T47D (cell line): ENCODE results near the gene ANKRD65.
"Not testable (repeated sequence)": the region's sequence is repeated elsewhere in the genome, so short reads cannot be mapped to it uniquely, and the experiment has no call there.

ENCODE experiments used
- DNase-seq, 2 experiments: peaks; one replicate each; pipeline versions ENCODE4 v3.0.0 to v3.0.0-alpha.2; 2011 to 2012; ENCODE audit warnings: low read depth in 1 of 2, low spot score in 1 of 2
- JUND ChIP-seq: IDR thresholded peaks from 2 replicates; pipeline ENCODE4 v1.6.1; 2012; ENCODE audit warnings: low read depth
- in situ Hi-C: cut with HindIII; loops from 2 replicates; pipeline ENCODE4 v1.10.0; 2016; ENCODE audit warnings: low sequenced_read_pairs, low pct_unique_long_range_greater_than_20kb

The ANKRD65 gene

GRCh38 chr1:1423245-1423597 is 2.1 kb upstream of the ANKRD65 start:
- DNase-seq, result no peak
- TF ChIP-seq JUND, result no peak
- in situ Hi-C loops, result no loop called here

- no peak for DNase-seq
- in situ Hi-C loops, result no loop called here
- no peak for TF ChIP-seq JUND
Measured at GRCh38 chr1:1422465-1423244, 1.6 kb upstream of the ANKRD65 start.

GRCh38 chr1:1421907-1422464 is 910 bp upstream of the ANKRD65 start:
- no peak for DNase-seq
- no peak for TF ChIP-seq JUND
- in situ Hi-C loops, result no loop called here

- no peak for DNase-seq
- in situ Hi-C loops, result no loop called here
- no peak for TF ChIP-seq JUND
Measured at GRCh38 chr1:1420654-1421141, 378 bp downstream of the ANKRD65 start.

GRCh38 chr1:1419813-1420653 is 1.0 kb downstream of the ANKRD65 start:
- no peak for DNase-seq
- TF ChIP-seq JUND, result no peak
- in situ Hi-C loops, result no loop called here

GRCh38 chr1:1419363-1419812 is 1.7 kb downstream of the ANKRD65 start:
- no peak for TF ChIP-seq JUND
- in situ Hi-C loops, result no loop called here
- DNase-seq, result no peak

GRCh38 chr1:1418464-1419362 is 2.4 kb downstream of the ANKRD65 start:
- in situ Hi-C loops, result no loop called here
- TF ChIP-seq JUND, result no peak
- no peak for DNase-seq

GRCh38 chr1:1417825-1418463 is 3.1 kb downstream of the ANKRD65 start:
- DNase-seq, in situ Hi-C loops: not testable (repeated sequence)

GRCh38 chr1:1417396-1417795 is 3.7 kb downstream of the ANKRD65 start:
- in situ Hi-C loops, DNase-seq: not testable (repeated sequence)

GRCh38 chr1:1415751-1416150 is 5.3 kb downstream of the ANKRD65 start:
- no peak for DNase-seq
- TF ChIP-seq JUND, result no peak
- in situ Hi-C loops, result no loop called here

- DNase-seq, in situ Hi-C loops: not testable (repeated sequence)
Measured at GRCh38 chr1:1412311-1412902, 8.7 kb downstream of the ANKRD65 start.

GRCh38 chr1:1411626-1412025 is 9.4 kb downstream of the ANKRD65 start:
- in situ Hi-C loops, result no loop called here
- no peak for DNase-seq
- TF ChIP-seq JUND, result no peak

- in situ Hi-C loops, result not testable (repeated sequence)
Measured at GRCh38 chr1:1410238-1410637, 10.8 kb downstream of the ANKRD65 start.

More at GRCh38 chr1:1410238-1410637, 10.8 kb downstream of the ANKRD65 start:
- DNase-seq, result not testable (repeated sequence)
